GM19099 (cell line): ENCODE measurements around the gene TMEM238L.

Experiments
- POLR2A ChIP-seq: IDR thresholded peaks from 3 replicates; pipeline ENCODE4 v1.6.1; 2011; ENCODE audit warnings: low read depth; ENCODE audit not compliant: insufficient read length; ENCODE audit errors: extremely low read depth

TMEM238L gene

DNA sequence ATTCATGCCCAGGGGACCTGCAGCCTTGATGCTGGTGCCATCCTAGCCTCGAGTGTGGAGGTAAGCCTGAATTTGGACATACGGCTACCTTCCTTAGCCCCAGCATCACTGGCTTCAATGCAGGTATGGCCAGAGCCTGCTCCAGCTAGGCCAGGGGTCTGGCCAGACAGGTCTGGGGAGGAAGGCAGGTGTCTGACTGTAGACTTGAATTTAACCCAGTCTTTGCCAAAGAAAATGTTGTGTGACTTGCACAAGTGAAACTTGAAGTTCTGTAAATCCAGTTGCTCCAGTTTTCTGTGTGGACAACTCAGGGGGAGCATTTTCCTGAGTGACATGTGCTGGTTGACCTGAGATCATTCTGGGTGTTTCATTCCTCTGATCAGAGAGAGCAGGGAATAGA, 32.8 kb downstream of the TMEM238L start:
- TF ChIP-seq POLR2A = no peak

DNA sequence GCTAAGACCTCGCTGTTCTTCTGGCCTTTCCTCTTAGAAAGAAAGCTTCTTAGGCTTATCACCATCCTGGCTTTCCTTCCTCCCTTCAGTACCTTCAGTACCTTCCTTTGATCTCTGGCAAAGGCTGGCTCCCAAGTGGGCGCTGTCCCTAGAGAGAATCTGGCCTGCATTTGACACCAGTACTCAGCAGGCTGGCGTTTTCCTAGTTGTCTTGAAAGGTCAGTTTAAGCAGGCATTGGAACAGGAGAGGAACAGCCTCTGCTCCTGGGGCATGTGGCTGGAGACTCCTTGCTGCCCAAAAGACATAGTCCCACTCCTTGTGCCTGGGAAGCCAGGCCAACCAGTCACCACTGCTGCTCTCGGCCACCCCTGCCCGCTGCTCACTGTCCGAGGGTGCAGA, 34.1 kb downstream of the TMEM238L start:
- no peak for TF ChIP-seq POLR2A

DNA sequence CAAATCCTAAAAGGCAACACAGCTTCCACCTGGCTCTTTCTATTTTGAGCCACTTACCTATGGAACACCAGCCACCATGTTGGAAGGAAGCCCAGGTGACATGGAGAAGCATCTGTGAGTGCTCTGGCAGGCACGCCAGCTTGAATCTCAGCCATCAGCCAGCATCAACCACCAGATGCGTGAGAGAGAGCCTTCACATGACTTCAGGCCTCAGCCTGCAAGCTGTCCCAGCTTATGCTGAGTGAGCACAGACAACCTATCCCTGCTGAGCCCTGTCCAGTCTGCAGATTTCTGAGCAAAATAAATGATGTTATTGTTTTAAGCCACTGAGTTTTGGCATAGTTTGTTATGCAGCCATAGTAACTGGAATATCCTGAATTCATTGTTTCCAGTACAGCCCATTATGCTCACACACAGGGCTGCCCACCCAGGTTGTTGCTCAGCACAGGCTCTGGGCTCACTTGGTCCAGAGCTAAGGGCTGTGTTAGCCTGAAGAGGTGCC, 35.1 kb downstream of the TMEM238L start:
- no peak for TF ChIP-seq POLR2A

DNA sequence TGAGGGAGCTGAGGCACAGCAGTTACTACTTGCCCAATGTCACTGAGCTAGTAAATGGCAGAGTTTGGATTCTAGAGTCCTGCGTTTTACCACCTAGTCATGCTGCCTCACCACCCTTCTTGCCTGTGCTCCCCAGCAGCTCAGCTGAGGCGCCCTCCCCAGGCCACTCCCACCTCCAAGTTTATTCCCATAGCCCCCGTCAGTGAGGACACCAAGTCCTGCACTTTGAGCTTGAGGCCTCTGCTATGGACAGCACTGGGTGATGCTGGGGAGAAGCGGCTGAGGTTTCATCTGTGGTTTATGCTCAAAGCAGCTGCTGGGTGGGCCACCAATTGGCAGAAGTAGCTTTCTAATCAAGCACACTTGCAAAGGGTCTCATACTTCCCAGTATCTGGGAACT, 36.7 kb downstream of the TMEM238L start:
- no peak for TF ChIP-seq POLR2A

DNA sequence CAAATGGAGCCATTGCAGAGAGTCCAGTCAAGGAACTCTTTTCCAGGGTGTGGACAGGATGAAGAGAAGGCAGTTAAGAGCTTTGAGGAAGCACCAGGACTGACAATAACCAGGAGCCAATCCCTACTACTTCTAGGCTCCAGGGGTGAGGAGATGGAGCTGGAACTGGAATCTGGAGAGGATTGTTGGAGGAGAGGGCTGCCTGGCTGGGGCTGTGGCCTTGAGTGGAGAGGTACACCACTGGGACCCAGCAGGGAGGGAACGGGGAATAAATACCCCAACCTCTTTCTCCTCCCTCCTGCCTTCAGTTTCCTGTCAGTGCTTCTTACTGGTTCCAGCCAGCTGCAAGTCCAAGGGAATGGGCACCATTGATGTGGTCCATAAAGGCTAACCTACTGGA, 41.9 kb downstream of the TMEM238L start:
- TF ChIP-seq POLR2A = no peak

DNA sequence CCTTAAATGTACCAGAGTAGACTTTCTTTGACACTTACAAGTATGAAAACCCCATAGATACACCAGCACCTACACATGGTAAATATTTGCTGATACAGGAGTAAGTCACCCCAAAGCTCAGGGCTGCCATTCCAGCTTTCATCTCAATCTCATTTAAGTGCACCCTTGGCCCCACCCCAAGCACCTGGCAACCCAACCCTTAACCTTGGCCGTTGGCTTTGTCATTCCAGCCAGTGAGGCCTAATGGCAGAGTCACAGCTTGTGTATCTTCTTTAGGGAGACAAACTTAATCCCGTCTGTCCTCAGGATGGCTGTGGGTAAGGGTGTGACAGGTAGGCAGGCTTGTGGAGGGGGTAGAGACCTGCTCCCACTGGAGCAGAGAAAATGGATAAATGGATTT, 42.6 kb downstream of the TMEM238L start:
- TF ChIP-seq POLR2A = no peak

DNA sequence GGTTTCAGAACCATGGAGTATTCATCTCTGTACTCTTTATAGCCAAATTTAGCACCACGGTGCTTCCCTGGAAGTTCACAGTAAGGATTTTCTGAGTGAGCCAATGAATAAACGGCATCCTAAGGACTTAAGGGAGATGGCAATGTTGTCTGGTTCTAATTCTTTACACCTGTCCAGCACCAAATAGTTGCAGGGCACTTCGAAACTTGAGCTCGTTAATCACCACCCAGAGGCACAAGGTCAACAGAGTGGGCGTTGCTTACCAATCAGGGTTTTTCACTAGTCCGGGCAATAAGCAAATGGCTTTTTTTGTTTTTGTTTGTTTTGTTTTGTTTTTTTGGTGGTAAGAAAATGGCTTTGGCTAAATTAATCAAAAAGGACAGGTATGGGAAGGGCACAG, 45.8 kb downstream of the TMEM238L start:
- no peak for TF ChIP-seq POLR2A

DNA sequence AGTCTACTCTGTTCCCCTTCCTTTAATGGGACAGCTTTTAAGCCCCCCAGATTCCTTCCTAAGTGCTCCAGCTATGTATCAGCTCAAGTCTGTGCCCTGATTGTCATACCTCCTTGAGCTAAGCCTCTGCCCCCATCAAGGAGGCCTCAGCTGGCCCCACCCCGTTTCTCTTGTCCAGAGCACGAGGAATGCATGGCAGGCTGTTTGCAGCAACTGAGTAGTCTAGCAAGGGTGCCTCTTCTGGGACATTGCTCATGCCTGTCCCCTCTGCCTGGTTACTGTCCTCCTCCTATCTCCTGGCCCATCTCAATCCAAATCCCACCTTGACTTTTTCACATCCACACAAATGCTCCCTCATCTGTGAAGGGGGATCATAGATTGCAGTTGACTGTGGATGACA, 46.3 kb downstream of the TMEM238L start:
- no peak for TF ChIP-seq POLR2A

DNA sequence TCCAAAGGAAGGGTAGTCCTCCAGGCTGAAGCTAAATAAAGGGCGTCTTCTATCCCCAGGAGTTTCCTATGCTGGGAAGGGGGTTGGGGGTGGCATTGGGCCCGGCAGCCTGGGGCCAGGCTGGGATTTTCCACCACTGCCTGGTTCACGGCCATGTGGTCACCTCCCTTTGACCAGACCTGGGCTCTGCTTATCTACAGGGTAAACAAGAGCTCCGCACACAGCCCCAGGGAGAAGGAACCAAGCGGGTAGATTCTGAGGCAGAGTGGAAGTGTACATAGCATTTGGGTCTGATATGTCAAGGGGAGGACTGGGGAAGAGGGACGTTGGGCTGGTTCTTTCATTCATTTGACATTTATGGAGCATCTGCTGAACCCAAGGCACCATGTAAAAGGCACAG, 46.8 kb downstream of the TMEM238L start:
- TF ChIP-seq POLR2A = no peak

DNA sequence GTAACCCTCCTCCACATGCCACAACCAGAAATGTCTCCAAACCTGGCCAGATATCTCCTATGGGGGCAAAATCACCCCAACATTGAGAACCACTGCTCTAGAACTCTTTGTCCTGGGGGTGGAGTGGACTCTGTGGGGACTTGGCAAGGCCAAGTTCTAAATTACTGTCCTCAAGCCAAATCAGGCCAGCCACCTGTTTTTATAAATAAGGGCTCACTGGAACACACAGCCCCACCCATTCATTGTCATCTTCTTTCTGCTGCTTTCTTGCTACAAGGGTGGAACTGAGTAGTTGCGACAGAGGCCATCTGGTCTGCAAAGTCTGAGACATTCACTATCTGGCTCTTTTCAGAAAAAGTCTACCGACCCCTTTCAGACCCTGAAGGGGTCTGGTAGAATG, 47.3 kb downstream of the TMEM238L start:
- no peak for TF ChIP-seq POLR2A

DNA sequence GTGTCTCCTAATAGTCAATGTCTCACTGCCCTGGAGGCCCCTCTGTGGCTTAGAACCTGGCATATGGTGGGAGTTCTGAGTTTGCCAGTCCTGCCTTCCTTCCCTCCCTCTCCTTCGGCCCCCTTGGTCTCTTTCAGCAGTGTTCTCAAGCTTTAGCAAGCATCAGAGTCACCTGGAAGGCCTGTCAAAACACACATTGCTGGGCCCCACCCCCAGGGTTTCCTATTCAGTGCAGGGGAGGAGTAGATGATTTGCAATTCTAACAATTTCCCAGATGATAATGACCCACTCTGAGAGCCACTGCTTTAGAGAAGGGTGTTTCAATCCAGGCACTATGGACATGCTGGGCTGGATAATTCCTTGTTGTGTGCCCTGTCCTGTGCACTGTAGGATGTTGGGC, 47.7 kb downstream of the TMEM238L start:
- no peak for TF ChIP-seq POLR2A

DNA sequence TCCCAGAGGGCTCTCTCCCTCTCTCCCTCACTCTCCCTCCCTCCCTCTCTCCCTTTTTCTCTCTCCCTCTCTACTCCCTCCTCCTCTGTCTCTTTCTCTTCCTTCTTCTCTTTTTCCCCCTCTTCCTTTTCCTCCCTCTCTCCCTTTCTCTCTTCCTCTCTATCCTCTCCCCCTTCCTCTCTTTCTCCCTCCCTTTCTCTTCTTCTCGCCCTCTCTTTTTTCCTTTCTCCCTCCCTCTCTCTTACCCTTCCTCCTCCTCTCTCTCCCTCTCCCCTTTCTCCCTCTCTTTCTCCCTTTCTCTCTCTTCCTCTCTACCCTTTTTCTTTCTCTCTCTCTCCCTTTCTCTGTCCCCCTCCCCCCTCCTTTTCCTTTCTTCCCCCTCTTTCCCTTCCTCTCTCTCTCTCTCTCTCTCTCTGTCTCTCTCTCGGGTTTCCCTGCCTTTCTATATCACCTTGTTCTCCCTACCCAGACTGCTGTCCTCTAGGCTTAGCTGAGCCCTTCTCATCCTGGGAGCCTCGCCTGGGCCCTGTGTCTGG, 48.2 kb downstream of the TMEM238L start:
- TF ChIP-seq POLR2A = no peak

DNA sequence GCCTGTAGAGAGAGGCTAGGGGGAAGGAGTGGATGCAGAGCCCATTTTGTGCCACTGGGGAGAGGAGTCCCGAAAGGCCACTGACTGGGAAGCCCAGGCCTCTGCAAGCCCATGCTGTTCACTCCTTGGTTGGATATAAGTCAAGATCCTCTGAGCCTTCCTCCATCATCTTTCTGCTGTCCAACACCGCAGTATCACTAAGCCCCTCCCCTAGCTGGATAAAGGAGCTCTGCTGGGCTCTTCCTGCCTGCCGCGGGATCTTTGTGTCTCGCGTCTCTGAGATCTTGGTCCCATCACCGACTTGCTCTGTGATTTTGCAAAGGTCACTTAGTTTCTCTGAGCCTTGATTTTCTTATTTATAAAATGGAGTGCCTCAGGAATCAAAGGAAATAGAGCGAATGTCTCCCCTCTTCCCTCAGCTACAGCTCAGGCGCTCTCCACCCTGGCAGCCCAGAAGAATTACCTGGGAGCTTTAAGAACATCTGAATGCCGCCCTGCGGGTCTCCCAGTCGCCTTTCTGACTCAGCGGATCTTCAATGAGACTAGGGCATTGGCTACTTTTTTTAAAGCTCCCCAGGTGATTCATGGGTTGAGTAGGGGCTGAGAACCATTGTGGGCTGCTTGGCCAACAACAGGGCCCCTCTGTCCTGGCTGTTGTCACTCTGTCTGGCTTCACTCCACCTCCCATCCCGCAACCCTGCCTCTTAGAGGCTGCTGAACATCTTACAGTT, 48.9 kb downstream of the TMEM238L start:
- TF ChIP-seq POLR2A = no peak

DNA sequence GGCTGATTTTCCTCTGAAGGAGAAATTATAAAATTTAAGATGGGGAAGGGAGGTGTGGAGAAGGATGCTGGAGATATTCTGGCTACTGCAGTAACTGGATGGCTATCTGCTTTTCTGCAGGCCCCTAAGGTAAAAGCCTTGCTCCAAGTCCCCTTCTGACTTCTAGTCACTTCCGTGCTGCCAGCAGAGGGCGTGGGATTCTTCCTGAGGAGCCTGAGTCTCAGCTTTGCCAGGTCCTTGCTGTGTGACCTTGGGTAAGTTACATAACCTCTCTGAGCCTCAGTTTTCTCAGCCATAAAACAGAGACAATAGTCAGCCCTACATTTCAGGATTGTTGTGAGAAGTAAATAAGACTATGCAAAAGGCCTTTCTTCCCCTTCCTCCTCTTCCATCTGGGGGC, 49.8 kb downstream of the TMEM238L start:
- TF ChIP-seq POLR2A = no peak

DNA sequence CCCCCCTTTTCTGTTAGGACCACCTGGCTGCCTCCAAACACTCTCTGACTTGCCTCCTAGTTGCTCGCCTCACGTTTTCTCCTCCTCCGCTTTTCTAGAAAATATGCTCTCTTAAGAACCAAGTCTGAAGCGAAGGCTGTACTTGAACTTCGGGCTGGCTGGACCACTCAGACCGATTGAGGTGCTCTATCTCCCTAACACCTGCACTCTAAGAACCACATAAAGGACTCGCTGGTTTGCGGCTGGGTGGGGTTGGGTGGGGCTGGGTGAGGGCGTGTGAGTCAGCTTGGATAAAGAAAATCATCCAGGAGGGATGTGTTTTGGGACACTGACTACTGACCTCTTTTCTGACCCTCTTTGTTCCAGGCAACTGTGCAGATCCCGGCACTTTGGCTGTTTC, 51.2 kb downstream of the TMEM238L start:
- no peak for TF ChIP-seq POLR2A

DNA sequence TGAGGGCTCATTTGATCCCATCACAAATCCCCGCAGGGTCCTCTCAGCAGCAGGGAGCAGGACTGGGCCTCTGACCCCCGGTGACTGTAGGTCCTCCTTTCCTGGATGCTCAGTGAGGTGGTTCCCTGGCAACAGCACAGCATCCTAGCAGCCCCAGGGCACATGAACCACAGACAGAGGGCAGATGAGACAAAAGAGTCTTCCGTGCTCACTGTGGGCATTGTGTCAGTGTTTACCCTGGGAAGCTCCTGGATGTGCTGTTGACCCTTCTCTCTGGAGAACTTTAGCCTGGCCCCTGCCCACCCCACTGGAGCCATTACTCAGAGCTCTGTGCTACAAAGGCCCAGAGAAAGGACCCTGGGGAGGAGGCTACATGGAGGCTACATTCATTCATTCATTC, 52.3 kb downstream of the TMEM238L start:
- TF ChIP-seq POLR2A = no peak

DNA sequence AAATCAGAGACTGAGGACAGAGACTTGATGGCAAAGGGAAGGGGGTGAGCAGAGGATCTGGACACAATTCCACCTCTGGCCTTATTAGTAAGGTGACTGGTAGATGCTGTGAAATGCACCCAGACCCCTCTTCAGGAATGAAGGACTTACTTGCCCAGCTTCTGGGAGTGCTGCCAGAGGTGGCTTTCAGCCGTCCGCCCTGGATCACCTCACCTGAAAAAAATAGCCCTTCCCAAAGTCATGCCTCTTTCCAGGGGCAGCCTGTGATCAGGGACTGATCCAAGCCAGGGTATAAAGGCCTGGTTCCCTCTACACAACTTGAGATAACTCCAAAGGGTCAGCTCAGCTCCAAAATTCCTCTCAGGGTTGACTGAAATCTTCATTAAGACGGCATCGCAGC, 53.7 kb downstream of the TMEM238L start:
- no peak for TF ChIP-seq POLR2A

DNA sequence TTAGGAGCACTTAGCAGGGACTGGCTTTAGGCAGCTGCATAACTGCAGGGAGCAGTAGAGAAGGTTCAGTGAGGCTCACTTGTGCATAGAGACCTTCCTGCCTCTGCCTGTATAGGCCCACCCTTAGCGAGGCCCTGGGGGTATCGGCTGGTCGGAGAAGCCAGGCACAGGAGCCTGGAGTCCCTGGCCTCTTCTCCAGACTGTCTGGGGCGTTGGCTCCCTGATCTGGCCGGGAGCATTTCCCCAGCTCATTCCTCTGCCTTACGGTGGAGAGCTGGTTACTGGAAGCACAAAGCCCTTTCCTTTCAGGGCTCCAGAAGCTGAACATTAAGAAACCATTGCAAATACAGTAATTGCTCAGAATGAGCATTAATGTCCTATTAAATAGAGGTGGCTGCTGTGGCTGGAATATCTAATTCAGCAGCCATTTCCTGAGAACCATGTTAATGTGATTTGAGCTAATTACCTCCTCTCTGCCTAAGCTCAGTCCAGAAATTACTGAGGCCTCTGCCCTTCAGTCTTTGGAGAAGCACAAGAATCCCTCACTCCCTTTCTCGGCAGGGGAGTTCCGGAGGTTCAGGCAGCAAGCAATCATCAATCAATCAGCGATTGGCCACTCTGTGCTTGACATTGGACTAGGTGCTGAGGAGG, 55.2 kb downstream of the TMEM238L start:
- no peak for TF ChIP-seq POLR2A
